Globus pallidus (tissue), 1 donor: ENCODE data around the gene RUFY1.

Experiments
- DNase-seq: peaks from one replicate; pipeline ENCODE4 v3.0.0-alpha.2; 2015; ENCODE audit warnings: low spot score

RUFY1 gene

DNA sequence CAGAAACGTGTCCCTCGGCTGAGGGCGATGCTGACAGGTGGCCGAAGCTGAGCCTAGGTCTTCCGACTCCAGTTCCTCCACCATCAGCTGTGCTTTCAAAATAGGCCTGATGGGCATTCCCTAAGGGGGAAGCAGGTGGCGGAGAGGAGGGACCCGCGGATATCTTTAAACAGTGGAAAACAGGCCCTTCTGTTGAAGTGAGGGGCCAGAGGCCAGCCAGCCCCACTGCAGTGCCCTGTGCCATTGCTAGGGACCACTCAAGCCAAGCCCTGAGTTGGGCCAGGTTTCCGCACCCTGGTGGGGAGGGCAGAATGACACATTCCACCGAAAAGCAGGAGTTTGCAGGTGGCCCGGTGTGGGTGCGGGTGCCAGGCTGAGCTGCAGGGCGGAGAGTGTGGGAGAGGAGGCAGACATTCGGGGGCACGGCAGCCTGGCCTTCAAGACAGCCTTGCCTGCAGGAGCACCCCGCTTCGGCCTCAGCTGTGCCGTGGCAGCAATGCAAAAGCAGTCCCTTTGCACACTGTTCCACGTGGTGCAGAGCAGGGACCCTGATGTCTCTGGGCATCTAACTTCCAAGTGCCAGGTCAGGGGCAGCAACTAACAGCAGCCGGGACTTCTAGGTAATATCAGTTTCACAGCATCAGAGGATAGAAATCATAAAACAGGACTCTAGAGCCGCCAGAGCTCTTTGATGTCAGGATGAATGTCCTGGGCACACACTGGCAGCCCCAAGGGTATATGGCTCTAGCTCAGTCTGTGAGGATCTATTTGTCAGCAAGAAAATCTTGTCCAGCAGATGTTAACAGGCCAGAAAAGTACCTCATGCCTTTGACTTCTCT, 55.9 kb downstream of the RUFY1 start:
- no peak for DNase-seq

DNA sequence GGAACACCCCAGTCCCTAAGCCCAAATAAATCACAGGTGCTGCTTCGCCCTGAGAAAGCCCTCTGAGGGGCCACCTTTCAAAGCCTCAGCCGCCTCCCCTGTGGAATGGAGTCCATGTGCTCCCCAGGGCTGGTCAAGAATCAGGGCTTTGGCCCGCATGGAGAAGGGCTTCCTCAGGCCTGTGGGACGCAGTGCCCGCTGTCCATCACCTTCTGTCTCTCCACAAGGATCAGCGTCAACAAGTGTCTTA, 56.5 kb downstream of the RUFY1 start:
- no peak for DNase-seq

DNA sequence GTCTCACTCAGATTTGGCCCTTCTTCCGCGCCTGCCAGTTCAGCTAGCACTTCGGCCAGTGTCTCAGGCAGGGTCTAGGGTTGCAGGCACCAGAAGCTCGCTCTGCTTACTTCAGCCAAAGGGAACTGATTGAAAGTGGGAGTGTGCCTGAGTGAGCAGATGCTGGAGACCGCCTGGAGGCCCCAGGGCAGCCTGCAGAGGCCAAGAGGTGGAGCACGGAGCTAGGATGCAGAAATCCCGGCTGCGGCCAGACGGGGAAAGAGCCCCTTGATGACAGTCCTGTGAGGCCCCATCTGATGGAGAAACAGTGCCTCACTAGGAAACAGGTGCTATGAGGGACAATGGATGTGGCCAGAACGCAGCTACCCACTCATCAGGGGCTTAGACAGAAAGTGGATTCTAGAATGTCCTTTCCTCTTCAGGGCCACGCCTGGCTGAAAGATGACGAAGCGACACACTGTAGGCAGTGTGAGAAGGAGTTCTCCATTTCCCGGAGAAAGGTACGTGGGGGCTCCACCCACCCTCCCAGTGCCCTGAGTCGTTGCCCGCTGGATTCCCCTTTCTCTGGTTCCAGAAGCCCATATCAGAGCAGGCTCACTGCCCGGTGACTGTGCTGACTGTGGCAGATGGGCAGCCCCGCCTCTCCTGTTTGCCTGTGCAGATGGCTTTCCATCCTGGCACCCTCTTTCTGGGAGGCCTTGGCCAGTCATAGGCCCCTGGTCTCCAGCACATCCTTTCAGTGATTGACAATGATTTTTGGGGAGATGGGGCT, 57.0 kb downstream of the RUFY1 start:
- DNase-seq: peak; percentile 41

DNA sequence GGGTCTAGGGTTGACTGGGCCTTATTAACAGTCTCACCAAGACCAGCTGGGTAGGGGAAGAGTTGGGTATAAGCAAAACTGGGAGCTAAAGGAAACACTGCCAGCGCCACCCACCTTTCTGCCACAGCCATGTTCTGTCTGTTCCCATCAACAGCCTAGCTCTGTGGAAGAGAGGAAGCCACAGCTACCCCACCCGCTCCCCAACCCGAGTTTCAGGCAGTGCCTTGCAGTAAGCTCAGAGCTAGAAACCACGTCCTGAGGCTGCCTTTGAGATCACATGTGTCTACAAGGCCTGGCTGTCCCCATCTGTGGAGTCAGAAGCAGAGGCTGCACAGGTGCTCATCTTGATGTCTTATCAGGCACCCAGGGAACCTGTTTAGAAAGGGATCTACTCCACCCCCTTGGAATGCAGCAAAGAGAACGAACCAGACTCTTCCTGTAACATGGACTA, 57.8 kb downstream of the RUFY1 start:
- DNase-seq: no peak

DNA sequence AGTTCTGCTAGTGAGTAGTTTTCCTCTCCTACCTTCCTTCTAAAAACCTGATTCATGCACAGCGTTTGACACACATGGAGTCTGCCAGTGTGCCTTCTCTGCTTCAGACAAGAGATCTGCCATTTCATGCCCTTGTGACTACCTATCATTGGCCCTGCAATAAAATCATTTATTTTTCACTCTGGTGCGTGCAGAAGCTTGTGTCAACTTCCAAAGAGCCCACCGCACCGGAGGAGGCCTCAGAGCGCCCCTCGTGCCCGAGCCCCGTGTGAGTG, 59.4 kb downstream of the RUFY1 start:
- DNase-seq: no peak

DNA sequence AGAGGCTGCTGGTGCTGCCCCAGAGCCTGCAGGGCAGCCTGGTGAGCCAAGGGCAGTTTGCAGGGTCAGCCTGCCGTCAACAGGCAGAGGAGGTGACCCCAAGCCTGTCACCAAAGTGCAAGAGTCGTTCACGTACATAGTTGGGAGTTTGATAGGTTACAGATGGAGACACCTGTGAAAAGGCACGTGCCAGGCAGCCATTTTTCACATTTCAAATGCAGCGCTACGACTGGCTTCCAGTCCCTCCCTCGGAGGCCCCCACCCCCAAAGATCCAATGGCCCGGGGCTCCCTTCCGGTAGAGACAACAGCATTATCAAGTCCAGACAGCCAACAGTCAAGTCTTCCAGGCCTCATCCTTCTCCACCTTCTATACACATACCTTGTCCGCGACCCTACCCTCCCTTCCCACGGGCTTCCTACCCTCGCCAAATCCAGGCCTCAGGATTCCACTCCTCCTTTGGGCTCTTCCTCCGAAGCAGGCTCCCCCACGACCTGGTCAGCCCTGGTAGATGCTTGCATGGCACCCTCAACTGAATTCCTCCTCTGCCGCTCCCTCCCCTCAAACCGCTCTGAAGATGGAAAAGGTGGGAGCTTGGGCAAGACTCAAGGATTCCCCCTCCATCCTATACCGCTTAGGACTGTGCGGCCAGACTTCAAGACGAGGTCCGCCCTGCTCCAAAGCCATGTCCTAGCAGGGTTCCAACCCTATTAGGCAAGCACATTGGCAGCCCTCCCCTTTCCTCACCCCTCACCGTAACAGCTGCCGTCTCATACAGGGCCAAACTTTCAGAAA, 60.0 kb downstream of the RUFY1 start:
- no peak for DNase-seq

DNA sequence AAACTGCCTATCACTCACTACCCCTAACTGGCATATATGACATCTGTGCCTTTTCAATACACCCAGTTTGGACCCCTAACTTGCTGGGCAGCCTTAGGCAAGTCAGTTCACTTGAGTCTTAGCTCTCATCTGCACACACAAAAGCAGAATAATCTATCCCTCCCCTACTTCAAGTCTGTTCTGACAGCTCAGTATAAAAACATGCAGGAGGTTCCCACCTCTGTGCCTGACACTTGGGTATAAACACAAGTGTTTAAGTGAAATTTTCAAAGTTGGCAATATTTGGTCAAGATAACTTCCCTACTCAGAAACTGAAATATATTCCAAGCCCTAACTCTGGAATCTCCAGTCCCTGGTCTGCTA, 60.5 kb downstream of the RUFY1 start:
- DNase-seq: no peak

DNA sequence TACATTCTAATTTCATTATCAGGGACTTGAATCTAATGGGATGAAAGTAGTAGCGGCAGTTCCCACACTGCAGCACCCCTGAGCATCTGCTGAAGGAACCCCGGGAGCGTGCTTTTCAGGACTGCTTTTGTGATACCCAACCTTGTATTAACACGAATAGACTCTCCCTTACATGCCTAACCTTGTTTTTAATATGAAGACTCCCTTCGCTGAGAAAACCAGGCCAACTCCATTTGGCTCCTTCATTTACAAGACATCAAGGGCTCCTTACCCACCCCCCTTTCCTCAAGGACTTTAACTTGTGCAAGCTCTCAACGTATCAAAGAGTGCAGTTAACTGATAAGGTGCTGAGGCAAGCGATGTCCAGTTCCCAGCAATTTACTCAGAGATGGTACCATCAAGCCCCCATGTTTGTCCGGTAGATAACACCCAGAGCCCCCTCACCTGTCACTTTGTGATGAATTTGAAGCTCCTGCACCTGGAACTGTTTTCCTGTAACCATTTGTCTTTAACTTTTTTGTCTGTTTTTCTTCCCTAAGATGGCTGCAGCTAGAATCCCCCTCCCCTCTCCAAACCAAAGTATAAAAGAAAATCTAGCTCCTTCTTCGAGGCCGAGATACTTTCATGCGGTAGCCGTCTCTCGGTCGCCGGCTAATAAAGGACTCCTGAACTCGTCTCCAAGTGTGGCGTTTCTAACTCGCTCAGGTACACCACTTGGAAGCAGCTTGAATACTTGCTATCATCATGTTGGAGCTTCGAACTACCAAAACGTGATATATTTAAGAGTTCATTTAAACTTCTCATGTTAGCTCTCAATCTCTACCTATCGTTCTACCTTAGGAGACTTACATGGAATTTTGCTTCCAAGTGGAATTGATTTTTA, 62.5 kb downstream of the RUFY1 start:
- DNase-seq: no peak

DNA sequence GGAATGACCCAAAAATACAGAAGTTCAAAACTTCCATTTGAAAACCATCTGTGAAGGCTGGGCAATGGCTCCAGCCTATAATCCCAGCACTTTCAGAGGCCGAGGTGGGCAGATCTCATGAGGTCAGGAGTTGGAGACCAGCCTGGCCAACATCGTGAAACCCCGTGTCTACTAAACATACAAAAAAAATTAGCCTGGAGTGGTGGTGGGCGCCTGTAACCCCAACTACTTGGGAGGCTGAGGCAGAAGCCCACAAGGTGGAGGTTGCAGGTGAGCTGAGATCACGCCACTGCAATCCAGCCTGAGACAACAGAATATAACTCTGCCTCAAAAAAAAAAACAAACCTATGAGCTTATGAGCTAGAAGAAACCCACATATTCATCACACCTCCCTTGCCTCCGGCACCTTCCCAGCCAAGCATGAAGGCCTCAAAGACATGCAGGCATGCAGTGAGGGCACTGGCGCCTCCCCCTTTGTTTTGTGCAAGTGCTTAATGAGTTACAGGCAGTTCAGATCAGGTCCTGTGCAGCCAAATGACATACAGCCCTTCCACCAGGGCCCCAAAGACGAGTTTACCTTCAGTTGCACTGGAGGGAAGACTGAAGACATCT, 63.2 kb downstream of the RUFY1 start:
- DNase-seq: no peak

DNA sequence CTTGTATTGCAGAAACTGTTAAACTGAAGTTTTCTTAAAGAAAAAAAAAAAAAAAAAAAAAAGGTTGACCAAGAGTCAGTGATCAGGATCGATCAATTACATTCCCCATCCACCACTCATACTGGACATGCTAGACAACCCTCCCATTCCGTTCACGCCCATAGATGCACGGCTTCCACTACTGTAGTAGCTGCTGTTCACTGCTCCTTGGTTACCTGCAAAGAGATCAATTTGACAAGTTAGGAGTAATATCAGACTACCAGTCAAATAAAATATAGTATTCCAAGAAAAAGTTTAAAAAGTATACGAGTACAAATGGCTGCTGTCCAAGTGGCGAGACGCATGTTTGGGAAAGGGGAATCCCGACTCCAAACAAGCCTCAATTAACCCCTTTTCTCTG, 64.4 kb downstream of the RUFY1 start:
- no peak for DNase-seq

DNA sequence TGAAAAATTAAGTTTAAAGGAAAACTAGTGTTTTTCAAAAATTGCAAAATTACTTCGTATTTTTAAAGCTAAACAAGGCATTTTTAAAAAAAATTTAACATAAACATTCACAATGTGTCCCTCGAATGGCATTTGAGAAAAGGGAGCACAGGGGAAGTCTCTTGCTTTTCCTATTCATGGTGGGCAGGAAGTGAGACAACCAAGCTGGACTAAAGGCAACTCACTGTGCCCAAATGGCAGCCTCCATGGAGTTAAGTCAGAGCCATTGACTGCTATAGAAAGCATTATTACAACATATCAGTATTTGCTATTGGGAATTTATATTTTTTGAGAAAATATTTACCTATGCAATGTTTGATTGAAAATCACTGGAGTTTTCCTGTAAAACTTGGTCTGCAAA, 64.8 kb downstream of the RUFY1 start:
- DNase-seq: no peak

DNA sequence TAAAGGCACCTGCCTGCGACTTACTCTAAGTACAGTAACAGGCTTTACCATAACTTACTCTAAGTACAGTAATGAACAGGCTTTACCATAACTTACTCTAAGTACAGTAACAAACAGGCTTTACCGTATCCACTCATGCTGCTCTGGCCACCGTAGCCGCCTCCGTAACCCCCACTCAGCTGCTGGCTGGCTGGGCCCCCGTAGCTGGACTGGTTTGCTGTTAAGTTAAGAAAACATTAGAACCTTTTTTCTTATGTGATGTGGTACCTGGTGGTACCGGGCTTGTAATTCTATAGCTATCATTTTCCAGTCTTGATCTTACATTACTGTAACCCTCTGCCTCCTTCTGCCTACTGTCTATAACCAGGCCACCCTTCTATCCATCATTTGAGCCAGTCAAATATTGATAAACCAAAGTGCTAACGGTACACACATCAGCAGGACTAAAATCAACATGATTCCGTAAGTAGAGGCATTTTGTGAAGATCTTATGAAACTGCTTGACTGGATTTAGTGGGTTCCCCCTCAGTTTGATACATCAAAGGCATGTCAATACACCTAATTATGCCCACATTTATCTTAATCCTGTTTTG, 65.7 kb downstream of the RUFY1 start:
- no peak for DNase-seq

DNA sequence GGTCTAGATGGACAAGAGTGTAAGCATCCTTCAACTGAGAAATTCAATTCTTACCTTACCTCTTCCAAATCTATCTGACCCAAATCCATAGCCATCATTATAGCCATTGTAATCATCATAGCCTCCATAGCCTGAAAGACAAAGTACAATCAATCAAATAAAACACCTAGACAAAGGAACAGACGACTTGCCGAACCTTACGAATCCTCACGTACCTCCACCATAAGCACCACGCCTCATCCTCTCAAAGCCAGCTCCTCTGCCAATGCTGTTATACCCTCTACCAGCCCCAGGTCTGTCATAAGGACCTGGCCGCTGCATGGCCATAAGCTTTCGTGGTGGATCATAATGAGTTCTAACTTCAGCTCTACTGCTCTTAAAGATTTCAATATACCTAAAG, 67.6 kb downstream of the RUFY1 start:
- no peak for DNase-seq

DNA sequence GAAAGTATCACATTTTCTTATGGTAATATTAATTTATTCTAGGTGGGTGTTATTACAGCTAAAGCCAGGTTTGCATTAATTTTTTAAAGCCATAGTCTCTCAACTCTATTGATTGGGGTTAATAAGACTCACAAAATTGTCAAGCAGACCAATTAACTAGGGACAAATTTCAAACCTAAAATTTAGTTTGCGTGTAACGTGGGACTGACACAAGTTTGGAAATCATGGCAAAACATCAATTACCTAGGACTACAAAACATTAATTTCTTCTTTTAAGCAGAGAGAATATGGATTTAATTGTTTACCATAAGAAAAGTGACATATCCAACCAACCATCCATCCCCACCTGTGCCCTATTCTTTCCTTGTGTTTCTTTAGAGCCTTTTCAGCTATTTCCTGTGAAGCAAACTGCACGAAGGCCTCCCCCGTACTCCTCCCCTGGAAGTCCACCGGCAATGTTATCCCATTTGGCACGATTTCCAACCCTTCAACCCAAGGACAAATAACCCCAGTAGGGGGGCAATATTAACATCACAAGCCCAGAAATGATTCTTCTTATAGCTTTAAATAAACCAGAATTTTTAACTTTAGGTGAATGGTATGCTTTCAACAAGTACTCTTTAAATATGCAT, 68.7 kb downstream of the RUFY1 start:
- DNase-seq: no peak

DNA sequence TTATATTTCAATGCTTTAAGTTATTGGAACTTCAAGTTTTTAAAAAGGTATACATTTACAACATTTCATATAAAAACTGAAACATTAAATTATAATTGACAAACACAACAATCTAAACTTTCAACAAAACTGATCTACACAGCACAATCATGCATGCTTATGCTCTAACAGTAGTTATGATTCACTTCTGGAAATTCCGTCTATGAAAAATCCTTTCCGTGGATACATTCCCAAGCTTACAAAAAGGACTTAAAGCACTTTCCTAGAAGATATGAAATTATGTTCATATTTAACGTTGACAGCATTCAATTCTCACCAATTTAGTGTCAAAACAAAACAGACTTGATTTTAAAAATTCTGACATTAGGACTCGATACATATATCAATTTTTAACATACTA, 69.4 kb downstream of the RUFY1 start:
- no peak for DNase-seq

DNA sequence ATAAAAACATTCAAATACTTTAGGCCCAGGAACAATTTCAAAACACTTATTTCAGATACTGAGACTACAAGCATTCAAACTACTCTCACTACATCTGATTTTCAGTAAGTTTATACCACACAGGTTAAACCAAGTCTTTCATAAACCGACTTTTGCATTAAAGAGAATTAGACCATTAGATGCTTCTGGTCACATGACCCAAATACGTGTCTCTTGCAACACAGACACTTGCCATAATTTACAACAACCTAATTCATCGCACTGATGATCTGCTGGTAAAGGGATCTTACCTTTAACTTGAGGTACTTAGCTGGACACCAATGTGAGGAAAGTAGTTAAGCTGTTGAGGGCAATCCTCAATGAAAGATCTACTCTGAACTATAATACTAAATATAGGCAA, 69.9 kb downstream of the RUFY1 start:
- DNase-seq: no peak

DNA sequence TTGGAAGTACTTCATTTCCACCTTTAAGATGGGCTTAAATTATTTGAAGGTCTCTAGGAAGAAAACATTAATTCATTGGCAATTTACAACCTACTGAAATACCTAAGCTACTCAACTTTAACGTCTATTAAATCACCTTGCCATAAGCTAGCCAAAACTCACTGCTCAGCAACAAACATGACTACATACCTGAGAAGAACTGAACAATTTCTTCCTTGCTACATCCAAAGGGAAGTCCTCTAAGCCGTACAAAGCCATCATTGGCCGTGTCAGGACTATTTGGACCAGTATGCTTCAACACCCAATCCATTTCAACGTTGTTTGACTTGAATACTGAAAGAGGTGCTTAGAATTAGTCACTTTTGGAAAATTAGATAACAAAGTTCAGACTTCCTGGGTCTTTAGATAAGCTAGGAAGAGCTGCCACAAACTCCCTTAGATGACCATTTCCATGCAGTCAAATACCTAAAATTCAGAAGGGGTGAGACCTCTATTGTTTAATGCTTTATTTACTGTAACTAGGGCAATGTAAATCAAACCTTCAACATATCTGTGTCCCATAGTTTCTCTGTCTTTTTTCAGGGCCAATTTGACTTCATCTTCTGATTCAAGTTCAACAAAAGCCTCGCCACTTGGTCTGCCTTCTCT, 70.5 kb downstream of the RUFY1 start:
- DNase-seq: no peak

DNA sequence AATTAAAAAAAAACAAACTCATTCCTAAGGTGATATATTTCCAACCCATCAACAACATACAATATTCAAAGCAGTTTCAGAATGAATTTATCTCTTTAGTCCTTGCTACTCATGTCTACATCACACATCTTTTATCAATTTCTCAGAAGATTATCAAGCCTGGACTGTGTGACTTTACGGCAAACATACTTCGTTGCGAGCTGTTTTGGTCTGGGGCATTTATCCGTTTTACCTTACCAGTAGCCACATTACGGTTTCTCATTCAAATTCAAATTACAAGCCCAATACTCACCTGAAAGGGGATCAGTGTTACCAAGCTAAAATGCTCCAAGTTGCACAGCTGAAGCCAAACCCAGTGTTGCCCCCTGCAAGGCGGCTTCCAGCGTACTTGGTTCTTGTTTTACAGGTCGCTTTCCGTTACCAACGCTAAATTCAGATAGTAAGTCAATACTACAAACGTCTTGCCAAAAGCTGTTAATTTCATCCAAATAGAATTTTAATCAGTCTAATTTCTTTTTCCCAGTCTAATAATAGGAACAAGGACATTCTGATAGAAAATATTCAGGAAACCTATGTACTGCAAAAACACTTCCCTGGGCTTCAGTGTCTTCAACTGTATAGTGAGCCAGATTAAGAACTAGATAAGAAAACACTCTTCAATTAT, 71.3 kb downstream of the RUFY1 start:
- DNase-seq: no peak

DNA sequence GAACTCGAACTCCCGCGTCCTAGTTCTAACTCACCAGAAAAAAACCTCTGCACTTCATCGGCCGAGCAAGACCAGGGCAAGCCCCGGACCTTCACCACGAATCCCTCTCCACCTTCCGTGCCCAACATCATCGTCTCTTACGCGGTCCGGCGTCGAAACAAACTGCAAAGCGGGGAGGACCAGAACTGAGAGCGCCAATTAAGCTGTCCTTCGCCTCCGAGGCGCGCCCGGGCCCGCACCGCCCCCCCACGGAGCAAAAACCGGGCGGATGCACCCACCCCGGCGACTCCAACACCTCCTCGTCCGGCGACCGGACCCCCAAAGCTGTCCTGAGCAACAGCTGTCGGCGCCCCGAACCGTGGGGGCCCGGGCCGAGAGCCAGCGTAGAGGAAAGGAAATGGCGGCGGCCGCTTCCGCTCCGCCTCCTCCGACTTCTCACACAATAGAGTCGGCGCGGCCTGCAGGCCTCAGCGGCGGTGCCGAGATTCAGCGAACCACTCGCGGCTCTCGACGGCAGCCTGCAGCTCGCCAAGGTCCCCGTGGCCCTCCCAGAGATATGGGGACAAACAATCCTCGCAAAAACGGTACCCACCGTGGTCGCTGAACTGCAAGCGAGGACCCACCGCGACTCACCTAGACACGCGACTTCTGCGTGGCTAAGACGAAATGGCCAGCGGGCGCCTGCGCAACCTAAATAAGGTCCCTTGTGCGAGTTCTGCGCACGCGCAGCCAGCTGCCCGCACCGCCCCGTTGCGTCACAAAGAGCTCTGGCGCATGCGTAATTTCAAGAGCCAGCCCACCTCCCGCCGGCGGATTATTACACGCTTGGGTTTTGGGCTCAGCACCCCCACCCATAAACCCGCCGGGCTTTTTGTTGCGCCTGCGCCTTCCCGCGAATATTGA, 72.9 kb downstream of the RUFY1 start, which contains the start of gene HNRNPH1:
Gene HNRNPH1 (minus strand): TSS at position 669 of the 903 bp plus-strand sequence. CDS start 538 bp downstream, at position 131.
- peak; percentile 98 for DNase-seq
